Measurements from ENCODE around the gene DHRS7B.

GRCh38 chr17:21189361-21189760 is 62.6 kb downstream of the DHRS7B start:
- TF ChIP-seq, protein P1, sequence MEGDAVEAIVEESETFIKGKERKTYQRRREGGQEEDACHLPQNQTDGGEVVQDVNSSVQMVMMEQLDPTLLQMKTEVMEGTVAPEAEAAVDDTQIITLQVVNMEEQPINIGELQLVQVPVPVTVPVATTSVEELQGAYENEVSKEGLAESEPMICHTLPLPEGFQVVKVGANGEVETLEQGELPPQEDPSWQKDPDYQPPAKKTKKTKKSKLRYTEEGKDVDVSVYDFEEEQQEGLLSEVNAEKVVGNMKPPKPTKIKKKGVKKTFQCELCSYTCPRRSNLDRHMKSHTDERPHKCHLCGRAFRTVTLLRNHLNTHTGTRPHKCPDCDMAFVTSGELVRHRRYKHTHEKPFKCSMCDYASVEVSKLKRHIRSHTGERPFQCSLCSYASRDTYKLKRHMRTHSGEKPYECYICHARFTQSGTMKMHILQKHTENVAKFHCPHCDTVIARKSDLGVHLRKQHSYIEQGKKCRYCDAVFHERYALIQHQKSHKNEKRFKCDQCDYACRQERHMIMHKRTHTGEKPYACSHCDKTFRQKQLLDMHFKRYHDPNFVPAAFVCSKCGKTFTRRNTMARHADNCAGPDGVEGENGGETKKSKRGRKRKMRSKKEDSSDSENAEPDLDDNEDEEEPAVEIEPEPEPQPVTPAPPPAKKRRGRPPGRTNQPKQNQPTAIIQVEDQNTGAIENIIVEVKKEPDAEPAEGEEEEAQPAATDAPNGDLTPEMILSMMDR (IDR thresholded peaks at IDR 0.05) = no peak
- TF ChIP-seq POLR2AphosphoS5 (IDR thresholded peaks at IDR 0.05; ENCODE audit: low read depth, low read length) = no peak
- TF ChIP-seq SIN3A (IDR thresholded peaks at IDR 0.05; ENCODE audit: borderline replicate concordance, insufficient read depth, low read depth, low read length) = no peak
- TF ChIP-seq, protein P2, sequence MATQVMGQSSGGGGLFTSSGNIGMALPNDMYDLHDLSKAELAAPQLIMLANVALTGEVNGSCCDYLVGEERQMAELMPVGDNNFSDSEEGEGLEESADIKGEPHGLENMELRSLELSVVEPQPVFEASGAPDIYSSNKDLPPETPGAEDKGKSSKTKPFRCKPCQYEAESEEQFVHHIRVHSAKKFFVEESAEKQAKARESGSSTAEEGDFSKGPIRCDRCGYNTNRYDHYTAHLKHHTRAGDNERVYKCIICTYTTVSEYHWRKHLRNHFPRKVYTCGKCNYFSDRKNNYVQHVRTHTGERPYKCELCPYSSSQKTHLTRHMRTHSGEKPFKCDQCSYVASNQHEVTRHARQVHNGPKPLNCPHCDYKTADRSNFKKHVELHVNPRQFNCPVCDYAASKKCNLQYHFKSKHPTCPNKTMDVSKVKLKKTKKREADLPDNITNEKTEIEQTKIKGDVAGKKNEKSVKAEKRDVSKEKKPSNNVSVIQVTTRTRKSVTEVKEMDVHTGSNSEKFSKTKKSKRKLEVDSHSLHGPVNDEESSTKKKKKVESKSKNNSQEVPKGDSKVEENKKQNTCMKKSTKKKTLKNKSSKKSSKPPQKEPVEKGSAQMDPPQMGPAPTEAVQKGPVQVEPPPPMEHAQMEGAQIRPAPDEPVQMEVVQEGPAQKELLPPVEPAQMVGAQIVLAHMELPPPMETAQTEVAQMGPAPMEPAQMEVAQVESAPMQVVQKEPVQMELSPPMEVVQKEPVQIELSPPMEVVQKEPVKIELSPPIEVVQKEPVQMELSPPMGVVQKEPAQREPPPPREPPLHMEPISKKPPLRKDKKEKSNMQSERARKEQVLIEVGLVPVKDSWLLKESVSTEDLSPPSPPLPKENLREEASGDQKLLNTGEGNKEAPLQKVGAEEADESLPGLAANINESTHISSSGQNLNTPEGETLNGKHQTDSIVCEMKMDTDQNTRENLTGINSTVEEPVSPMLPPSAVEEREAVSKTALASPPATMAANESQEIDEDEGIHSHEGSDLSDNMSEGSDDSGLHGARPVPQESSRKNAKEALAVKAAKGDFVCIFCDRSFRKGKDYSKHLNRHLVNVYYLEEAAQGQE (IDR thresholded peaks at IDR 0.05; ENCODE audit: insufficient read depth in 1 of 2, low read depth in 2 of 2, low read length in 1 of 2) = no peak

Measured in Panc1 (cell line).